Measurements from ENCODE around the gene LAMB2. TPM values are rescaled to one million over a fixed set of nuclear protein-coding genes. Genes with fewer than 3 reads are reported as not detected.
A peak's percentile ranks its signal among the peaks of the same experiment; 100 is the strongest.

LAMB2 gene
- total and polyA plus RNA-seq, 4 donors, result 153 to 616 (median 311) TPM

DNA sequence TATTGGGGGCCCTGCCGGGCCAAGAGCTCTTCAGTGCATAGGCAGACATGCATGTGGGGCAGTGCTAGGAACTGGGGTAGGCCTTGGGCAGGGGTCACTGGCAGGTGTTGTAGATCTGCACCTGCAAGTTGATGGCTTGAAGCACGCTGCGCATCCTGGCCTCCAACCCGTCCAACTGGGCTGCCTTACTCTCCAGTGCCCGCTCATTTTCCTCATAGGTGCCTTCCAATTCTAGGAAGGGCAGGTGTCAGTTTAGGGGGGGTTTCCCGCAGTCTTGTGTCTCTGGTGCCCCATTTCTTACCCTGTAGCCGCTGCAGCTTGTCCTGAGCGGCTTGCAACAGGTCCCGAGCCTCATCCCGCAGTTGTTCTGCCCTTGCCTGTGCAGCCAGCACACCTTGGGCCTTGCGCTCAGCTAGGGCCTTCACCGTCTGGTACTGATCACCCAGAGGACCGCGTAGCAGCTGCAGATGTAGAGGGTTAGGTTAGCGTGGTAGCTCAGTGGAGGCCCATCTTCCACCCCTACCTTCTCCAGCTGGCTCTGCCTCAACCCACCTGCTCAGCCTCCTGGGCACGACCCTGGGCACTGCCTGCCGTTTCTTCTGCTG lies 11.6 kb downstream of the LAMB2 start:
- no peak overlapping the region for H3K4me3 ChIP-seq
- H3K36me3 ChIP-seq (ENCODE audit: control insufficient read depth in 4 of 4, insufficient read depth in 4 of 4, low read length in 4 of 4), result peaks cover 15 to 64% (median 53%) of the 10 kb centered on the region in 4 donors
- DNase-seq, result no peak
- WGBS, 2 donors, result 80 to 83% methylated on average over 17 of the region's 17 CpGs
- H3K4me1 ChIP-seq (ENCODE audit: control insufficient read depth in 5 of 5, insufficient read depth in 5 of 5, low read length in 5 of 5), result peaks cover 0 to 17% (median 8%) of the 10 kb centered on the region in 5 donors
- H3K27ac ChIP-seq (ENCODE audit: low read depth in 1 of 2, low read length in 1 of 2), result peak overlapping the region; percentile 94 to 97
- H3K9ac ChIP-seq (ENCODE audit: insufficient read depth in 1 of 2, low read length in 2 of 2), result peak overlapping the region in 1 of 2 donors; percentile 46
- ATAC-seq (ENCODE audit: insufficient read depth, low FRiP score), result no peak
- H3K9me3 ChIP-seq (ENCODE audit: control insufficient read depth in 4 of 4, insufficient read depth in 3 of 4, low read length in 3 of 4), result no peaks in the 10 kb centered on the region
- H3K27me3 ChIP-seq (ENCODE audit: control insufficient read depth in 3 of 3, insufficient read depth in 3 of 3, low read length in 2 of 3), result no peaks in the 10 kb centered on the region
- TF ChIP-seq, protein P1, sequence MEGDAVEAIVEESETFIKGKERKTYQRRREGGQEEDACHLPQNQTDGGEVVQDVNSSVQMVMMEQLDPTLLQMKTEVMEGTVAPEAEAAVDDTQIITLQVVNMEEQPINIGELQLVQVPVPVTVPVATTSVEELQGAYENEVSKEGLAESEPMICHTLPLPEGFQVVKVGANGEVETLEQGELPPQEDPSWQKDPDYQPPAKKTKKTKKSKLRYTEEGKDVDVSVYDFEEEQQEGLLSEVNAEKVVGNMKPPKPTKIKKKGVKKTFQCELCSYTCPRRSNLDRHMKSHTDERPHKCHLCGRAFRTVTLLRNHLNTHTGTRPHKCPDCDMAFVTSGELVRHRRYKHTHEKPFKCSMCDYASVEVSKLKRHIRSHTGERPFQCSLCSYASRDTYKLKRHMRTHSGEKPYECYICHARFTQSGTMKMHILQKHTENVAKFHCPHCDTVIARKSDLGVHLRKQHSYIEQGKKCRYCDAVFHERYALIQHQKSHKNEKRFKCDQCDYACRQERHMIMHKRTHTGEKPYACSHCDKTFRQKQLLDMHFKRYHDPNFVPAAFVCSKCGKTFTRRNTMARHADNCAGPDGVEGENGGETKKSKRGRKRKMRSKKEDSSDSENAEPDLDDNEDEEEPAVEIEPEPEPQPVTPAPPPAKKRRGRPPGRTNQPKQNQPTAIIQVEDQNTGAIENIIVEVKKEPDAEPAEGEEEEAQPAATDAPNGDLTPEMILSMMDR (IDR thresholded peaks at IDR 0.05; ENCODE audit: control extremely low read depth, extremely low read depth), result no peak

DNA sequence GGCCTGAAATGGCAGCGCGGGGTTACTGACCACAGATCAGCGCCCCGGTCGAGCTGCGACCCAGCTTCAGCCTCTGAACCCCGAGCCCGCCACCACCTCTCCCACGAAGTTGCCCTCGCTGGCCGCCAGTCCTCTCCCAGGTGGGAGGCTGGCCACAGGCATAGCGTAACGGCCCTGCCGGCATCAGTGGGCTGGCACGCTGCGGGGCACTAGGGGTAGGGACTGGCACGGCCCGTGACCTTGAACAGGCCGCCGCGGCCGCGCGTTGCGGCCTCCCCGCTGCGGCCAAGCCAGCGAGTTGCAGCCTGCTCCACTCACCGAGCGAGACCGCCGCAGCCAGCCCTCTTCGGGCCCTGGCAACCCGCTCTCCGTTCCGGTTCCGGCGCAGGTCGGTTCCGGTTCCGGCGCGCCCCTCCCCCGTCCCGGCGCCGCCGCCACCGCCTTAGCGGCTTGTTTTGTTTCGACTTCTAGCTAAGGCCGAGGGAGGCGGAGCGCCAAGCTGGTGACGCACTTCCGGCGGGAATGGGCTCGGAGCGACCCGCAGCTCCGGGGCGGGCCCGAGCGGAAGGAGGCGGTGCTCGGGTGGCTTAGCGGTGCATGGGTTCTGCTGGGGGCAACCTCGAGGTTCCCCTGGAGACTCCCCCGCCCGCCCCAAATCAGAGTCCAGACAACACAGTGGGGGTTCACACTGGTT lies 12.3 kb downstream of the LAMB2 start, which contains the start of gene USP19:
TSS of gene USP19 (minus strand) at position 386 of the 694 bp plus-strand sequence. CDS start 1,678 bp downstream, outside the sequence.
- TF ChIP-seq, protein P1 (IDR thresholded peaks at IDR 0.05; ENCODE audit: control extremely low read depth, extremely low read depth), result no peak
- no peaks in the 10 kb centered on the region for H3K27me3 ChIP-seq (ENCODE audit: control insufficient read depth in 3 of 3, insufficient read depth in 3 of 3, low read length in 2 of 3)
- H3K4me3 ChIP-seq, result peak within 1 kb of the TSS; percentile 91
- H3K27ac ChIP-seq (ENCODE audit: low read depth in 1 of 2, low read length in 1 of 2), result peak within 1 kb of the TSS; percentile 94 to 97
- H3K9ac ChIP-seq (ENCODE audit: insufficient read depth in 1 of 2, low read length in 2 of 2), result peak within 1 kb of the TSS; percentile 95 to 97
- ATAC-seq (ENCODE audit: insufficient read depth, low FRiP score), result peak; percentile 90
- DNase-seq, result peak; percentile 94 to 97 (median 94)
- H3K36me3 ChIP-seq (ENCODE audit: control insufficient read depth in 4 of 4, insufficient read depth in 4 of 4, low read length in 4 of 4), result peaks cover 18 to 65% (median 53%) of the 10 kb centered on the region in 4 donors
- H3K4me1 ChIP-seq (ENCODE audit: control insufficient read depth in 5 of 5, insufficient read depth in 5 of 5, low read length in 5 of 5), result peaks cover 0 to 17% (median 8%) of the 10 kb centered on the region in 5 donors
- WGBS, 2 donors, result 0 to 1% methylated on average over 68 to 70 of the region's 70 CpGs
- no peaks in the 10 kb centered on the region for H3K9me3 ChIP-seq (ENCODE audit: control insufficient read depth in 4 of 4, insufficient read depth in 3 of 4, low read length in 3 of 4)

DNA sequence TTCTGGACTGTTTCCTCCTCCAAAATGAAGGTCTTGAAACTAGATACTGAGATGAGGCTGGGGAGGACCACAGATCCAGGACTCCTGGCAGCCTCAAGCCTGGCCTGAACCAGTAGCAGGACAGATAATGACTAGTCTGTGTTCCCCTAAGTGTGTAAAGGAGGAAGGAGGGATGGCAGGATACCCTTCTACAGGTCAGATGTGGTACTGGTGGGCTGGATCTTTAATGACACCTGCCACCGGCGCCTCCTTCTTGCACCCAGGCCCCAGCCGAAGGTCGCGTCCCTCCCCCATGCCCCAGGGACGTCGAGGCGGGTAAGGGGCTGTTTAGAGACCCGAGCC lies 12.8 kb downstream of the LAMB2 start:
- peak overlapping the region; percentile 95 to 97 for H3K9ac ChIP-seq (ENCODE audit: insufficient read depth in 1 of 2, low read length in 2 of 2)
- peak overlapping the region; percentile 94 to 97 for H3K27ac ChIP-seq (ENCODE audit: low read depth in 1 of 2, low read length in 1 of 2)
- no peaks in the 10 kb centered on the region for H3K27me3 ChIP-seq (ENCODE audit: control insufficient read depth in 3 of 3, insufficient read depth in 3 of 3, low read length in 2 of 3)
- H3K36me3 ChIP-seq (ENCODE audit: control insufficient read depth in 4 of 4, insufficient read depth in 4 of 4, low read length in 4 of 4), result peaks cover 18 to 67% (median 55%) of the 10 kb centered on the region in 4 donors
- no peaks in the 10 kb centered on the region for H3K9me3 ChIP-seq (ENCODE audit: control insufficient read depth in 4 of 4, insufficient read depth in 3 of 4, low read length in 3 of 4)
- TF ChIP-seq, protein P1 (IDR thresholded peaks at IDR 0.05; ENCODE audit: control extremely low read depth, extremely low read depth), result no peak
- DNase-seq (no peak), ATAC-seq (ENCODE audit: insufficient read depth, low FRiP score) (no peak)
- WGBS, 2 donors, result 0 to 1% methylated on average over 9 of the region's 9 CpGs
- H3K4me1 ChIP-seq (ENCODE audit: control insufficient read depth in 5 of 5, insufficient read depth in 5 of 5, low read length in 5 of 5), result peaks cover 0 to 17% (median 8%) of the 10 kb centered on the region in 5 donors
- peak overlapping the region; percentile 91 for H3K4me3 ChIP-seq
